HFFc6 (cell line): ENCODE measurements around the gene C1QTNF9B. TPM values are rescaled to one million over a fixed set of nuclear protein-coding genes. Genes with fewer than 3 reads are reported as not detected.
"Not testable (repeated sequence)": the region's sequence is repeated elsewhere in the genome, so short reads cannot be mapped to it uniquely, and the experiment has no call there.

Experiments
- DNase-seq: peaks from one replicate; pipeline ENCODE4 v3.0.0-alpha.2; 2018
- H3K27ac Mint-ChIP-seq: 2 replicates; pipeline ENCODE4 v1.8.0; 2020; ENCODE audit warnings: mild to moderate bottlenecking, mixed read lengths
- H3K27me3 Mint-ChIP-seq: 2 replicates; pipeline ENCODE4 v1.8.0; 2021; ENCODE audit warnings: mild to moderate bottlenecking, moderate library complexity, mixed read lengths; ENCODE audit not compliant: insufficient read depth
- H3K36me3 Mint-ChIP-seq: 2 replicates; pipeline ENCODE4 v1.8.0; 2021; ENCODE audit warnings: low read depth, mixed read lengths
- H3K4me1 Mint-ChIP-seq: 2 replicates; pipeline ENCODE4 v1.8.0; 2020; ENCODE audit warnings: low read depth, mixed read lengths
- H3K4me3 Mint-ChIP-seq: 2 replicates; pipeline ENCODE4 v1.8.0; 2020; ENCODE audit warnings: mild to moderate bottlenecking, moderate library complexity, mixed read lengths
- H3K9me3 Mint-ChIP-seq: 2 replicates; pipeline ENCODE4 v1.8.0; 2020; ENCODE audit warnings: mild to moderate bottlenecking, mixed read lengths
- total RNA-seq, 6 experiments: library from RNA; stranded (reverse); fragmentation: NEBNext Ultra II Directional; extraction: Animal tissue kit (Norgen Biotek cat#: 25700); gene quantifications; 2 replicates in 1 of 6; 3 replicates in 5 of 6; pipeline ENCODE4 v1.2.3, GENCODE V29; 2021
- TF ChIP-seq, protein P1 (sequence below): fragments of 200-600 bp; sonication (generic); IDR thresholded peaks from 2 replicates; pipeline ENCODE4 v1.5.0; 2021; ENCODE audit warnings: antibody characterized with exemption, mild to moderate bottlenecking

Gene C1QTNF9B
- total RNA-seq, 6 experiments from 2014 or later: 0.25 to 0.27 TPM; not detected in 4

DNA sequence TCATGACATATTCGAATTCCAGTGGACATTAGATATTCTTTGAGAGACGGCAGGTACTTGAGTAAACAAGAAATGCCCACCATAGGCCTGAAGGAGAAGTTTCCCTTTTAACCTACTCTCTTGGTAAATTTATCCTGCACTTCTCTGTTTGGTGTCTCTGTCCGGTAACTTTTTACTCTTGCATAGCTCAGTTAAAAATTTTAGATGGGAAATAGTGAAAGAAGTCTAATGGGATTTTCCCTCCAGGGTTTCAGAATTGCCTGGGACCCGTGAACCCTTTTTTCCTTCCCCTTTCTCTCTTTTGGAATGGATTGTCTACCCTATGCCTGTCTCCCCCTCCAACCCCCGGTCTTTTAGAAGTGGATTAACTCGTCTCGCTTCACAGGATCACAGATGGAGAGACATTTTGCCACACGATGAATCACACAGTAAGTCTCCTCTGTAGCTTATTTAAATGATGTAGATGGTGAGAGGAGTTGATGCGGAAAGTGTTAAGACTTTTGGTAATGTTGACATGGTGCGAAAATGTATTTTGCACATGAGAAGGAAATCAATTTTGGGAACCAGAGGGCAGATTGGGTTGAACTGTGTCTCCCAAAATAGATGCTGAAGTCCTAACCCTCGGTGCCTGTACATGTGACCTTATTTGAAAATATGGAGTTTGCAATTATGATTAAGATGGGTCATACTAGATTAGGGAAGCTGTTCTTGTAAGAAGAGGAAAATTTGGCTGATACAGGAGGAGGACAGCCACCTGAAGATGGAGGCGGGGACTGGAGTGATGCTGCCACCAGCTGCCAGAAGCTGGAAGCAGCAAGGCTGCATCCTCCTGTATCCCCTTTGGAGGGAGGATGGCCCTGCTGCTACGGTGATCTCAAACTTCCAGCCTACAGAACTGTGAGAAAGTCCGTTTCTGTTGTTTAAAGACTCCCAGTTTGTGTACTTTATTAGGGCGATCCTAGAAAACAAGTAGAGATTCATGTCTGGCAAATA lies 7.4 kb downstream of the C1QTNF9B start:
- Mint-ChIP-seq H3K4me3 (peak overlapping the region; percentile 86), H3K27ac (peak overlapping the region; percentile 72), H3K9me3 (no peaks in the 10 kb centered on the region), H3K4me1 (peaks cover 29% of the 10 kb centered on the region), H3K36me3 (peaks cover 4% of the 10 kb centered on the region), H3K27me3 (no peaks in the 10 kb centered on the region)
- TF ChIP-seq, protein P1, sequence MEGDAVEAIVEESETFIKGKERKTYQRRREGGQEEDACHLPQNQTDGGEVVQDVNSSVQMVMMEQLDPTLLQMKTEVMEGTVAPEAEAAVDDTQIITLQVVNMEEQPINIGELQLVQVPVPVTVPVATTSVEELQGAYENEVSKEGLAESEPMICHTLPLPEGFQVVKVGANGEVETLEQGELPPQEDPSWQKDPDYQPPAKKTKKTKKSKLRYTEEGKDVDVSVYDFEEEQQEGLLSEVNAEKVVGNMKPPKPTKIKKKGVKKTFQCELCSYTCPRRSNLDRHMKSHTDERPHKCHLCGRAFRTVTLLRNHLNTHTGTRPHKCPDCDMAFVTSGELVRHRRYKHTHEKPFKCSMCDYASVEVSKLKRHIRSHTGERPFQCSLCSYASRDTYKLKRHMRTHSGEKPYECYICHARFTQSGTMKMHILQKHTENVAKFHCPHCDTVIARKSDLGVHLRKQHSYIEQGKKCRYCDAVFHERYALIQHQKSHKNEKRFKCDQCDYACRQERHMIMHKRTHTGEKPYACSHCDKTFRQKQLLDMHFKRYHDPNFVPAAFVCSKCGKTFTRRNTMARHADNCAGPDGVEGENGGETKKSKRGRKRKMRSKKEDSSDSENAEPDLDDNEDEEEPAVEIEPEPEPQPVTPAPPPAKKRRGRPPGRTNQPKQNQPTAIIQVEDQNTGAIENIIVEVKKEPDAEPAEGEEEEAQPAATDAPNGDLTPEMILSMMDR: peak; percentile 54
- no peak for DNase-seq

DNA sequence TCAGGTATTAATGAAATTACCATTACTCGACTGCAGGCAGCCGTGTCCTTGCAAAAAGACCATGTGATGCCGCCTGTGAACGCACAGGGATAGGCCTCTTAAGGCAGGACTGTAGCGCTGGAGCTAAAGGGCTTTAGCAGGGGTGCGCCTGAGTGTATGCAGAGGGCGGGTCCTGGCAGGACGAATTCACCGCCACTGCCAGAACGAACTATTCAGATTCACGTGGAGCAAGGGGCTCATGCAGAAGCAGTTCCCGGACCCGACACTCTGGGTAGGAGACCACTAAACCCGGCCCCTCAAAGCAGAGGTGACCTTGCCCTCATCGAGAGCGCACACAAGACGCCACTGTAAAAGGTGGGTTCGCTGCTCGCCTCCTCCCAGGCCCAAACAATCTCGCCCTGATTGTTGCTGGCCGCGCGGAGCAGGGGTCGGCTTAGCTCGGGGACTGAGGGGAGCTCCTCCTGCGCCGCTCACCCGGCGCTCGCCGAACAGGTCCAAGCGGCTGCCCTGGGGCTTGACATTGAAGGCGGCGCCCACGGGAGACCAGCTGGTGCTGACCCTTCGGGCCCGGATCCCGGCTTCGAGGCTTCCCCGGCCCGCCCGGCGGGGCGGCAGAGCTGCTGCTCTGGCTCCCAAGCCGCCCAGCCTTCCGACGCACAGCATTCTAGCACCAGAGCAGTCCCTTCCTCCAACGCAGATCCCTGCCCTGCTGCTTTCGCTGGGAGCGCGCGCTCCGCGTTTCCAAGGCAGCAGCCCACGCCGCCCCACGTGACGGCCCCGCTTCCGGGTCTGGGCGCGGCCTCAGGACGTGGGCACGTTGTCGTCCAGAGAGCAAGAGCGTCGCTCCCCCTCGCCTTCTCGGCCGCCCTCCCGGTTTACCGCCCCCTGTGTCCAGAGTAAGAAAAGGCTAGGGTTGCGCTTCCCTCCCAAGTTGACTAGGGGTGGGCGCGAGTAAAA lies 8.4 kb downstream of the C1QTNF9B start, which contains the start of gene MIPEP:
MIPEP (minus strand) TSS at position 743 of the 957 bp plus-strand sequence; CDS start at position 663, 80 bp downstream.
- H3K36me3 Mint-ChIP-seq: peaks cover 6% of the 10 kb centered on the region
- peaks cover 31% of the 10 kb centered on the region for H3K4me1 Mint-ChIP-seq
- TF ChIP-seq, protein P1: peak; percentile 83
- H3K9me3 Mint-ChIP-seq: no peaks in the 10 kb centered on the region
- peak within 1 kb of the TSS; percentile 72 for H3K27ac Mint-ChIP-seq
- peak within 1 kb of the TSS; percentile 86 for H3K4me3 Mint-ChIP-seq
- no peaks in the 10 kb centered on the region for H3K27me3 Mint-ChIP-seq
- peak; percentile 90 for DNase-seq

DNA sequence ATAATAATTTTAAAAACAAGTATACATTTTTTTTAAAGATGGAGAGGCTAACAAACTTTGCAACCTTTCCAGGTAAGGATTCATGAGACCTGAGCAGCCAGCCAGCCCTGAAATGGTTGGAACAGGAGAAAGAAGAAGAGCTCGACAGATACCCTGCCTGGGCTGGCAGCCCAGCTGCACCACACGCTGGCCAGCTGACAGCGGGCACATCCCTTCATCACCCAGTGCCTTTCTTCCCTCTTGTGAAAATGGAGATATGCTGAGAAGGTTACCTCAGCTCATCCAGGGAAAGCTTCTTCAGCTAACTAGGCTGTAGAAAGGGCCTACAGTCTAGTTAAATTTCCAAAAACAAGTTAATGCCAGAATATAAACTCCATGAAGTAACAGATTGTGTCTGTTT lies 12.9 kb downstream of the C1QTNF9B start:
- not testable (repeated sequence) for H3K27me3 Mint-ChIP-seq, DNase-seq, H3K36me3 Mint-ChIP-seq, H3K27ac Mint-ChIP-seq, H3K9me3 Mint-ChIP-seq, H3K4me3 Mint-ChIP-seq
- peaks cover 20% of the 10 kb centered on the region for H3K4me1 Mint-ChIP-seq

DNA sequence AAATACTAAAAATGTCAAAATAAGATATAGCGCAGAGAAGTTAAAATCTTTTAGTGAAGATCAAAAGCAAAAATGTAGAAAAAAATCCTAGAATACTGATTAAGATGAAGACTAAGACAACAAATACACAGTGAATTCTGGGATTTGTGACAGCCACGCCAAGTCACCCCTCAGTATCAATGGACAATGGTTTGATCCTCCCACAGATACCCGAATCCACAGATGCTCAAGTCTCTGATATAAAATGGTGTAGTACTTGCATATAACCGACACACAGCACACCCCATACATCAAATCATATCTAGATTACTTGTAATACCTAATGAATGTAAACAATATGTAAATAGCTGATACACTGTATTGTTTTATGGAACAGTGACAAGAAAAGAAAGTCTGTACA lies 14.0 kb downstream of the C1QTNF9B start:
- Mint-ChIP-seq H3K27me3 (peaks cover 3% of the 10 kb centered on the region), H3K4me3 (no peak overlapping the region), H3K36me3 (peaks cover 10% of the 10 kb centered on the region), H3K27ac (no peak overlapping the region), H3K9me3 (no peaks in the 10 kb centered on the region), H3K4me1 (peaks cover 18% of the 10 kb centered on the region)
- no peak for DNase-seq
- TF ChIP-seq, protein P1: no peak

DNA sequence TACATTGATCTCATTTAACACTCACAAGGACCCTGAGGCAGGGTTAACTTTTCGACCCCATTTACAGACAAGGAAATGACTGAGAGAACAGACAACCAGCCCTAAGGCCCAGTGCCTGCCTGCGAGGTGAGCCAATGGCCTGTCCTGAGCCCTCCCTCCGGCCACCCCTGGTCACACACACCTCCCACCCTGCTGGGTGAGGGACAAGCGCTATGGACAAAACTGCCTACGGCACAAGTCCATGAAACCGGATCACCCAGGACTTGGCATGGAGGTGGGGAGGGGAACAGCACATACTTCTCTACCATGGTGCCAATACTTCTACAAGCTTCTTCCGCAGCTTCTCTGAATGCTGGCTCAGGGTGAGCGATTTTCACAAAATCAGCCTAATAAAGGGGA lies 15.9 kb downstream of the C1QTNF9B start:
- H3K36me3 Mint-ChIP-seq: peaks cover 10% of the 10 kb centered on the region
- not testable (repeated sequence) for H3K4me1 Mint-ChIP-seq, H3K9me3 Mint-ChIP-seq, H3K27ac Mint-ChIP-seq, DNase-seq, H3K4me3 Mint-ChIP-seq, H3K27me3 Mint-ChIP-seq

DNA sequence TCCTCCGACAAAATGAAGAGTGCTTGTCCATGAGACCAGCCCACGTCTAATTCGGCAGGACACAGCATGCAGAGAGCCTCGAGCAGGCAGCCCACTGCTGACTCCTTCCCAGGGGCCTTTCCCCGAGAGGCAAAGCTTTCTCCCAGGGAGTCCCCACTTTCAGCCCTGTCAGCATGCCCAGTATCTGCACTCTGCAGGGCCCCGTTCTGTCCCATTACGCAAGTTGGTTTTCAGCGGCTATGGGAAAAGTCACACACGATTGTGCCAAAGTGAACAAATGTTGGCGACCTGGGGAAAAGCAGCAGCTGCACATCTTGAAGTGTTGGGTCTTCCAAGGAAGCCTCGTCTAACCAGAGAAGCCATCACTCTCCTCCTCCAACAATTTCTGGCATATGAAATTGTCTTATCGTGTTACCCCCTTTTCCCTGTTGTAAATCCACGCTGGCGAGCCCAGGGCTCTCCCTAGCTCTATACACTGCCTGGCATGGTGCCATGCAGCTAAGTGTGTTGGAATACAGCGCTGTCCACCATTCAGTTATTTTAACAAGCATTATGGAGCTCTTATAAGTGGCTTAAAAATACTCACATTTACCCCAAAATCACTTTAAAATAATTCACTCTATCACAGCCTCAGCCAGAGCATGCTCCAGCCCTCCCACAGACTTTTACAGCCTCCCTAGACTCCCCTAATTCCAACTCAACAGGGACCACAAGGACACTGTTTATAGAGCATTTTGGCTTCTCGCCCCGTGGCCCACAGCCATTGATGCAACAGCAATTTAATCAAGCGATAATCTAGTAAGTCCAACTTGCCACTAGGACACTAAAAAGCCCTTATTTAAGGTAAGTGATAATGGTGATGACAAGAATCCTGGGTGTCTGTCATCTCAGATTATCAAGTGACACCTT lies 16.6 kb downstream of the C1QTNF9B start:
- not testable (repeated sequence) for H3K27ac Mint-ChIP-seq, H3K4me3 Mint-ChIP-seq, H3K9me3 Mint-ChIP-seq, DNase-seq, H3K4me1 Mint-ChIP-seq, H3K27me3 Mint-ChIP-seq
- H3K36me3 Mint-ChIP-seq: peaks cover 10% of the 10 kb centered on the region
